ENCODE measurements around the gene FAM83B. TPM values are rescaled to one million over a fixed set of nuclear protein-coding genes. Genes with fewer than 3 reads are reported as not detected.
"Not testable (repeated sequence)": the region's sequence is repeated elsewhere in the genome, so short reads cannot be mapped to it uniquely, and the experiment has no call there.

FAM83B gene
- under 1 TPM in 2 of 3 donors, not detected in 1; 0.05 to 0.11 TPM for total RNA-seq

DNA sequence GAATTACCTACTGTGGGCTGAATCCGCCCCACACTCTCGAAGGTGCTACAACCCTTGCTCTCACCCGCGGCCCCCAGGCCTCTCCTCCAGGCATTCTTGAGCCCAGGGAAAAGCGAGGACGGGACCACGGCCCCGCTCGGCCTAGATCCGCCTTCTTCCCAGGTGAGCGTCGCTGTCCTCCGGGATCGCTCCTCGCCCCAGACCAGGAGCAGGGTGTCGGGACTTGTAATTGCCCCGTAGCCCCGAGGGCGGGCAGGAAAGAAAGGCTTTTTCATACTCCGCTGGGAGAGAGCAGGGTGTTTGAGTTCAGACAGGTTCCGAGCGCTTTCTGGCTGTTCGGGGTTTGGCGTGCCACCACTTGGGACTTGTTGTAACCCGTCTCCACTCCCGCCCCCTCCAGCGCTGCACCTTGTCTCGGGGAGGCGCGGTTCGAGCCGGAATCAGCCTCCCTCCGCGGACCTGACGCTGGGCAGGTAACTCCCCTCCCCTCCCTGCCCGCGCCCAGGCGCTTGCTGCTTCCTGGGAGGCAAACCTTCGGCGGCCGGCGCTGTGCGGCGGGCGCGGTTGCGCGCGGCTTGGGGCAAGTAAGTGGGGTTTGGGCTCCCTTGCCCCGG lies at the start of gene FAM83B:
TSS of gene FAM83B (plus strand) at position 529 of the 614 bp plus-strand sequence. CDS start 23,476 bp downstream, outside the sequence.
- Mint-ChIP-seq H3K36me3 (ENCODE audit: insufficient read depth) (no peaks in the 10 kb centered on the region), H3K4me3 (no peak within 1 kb of the TSS), H3K9me3 (peaks cover 23% of the 10 kb centered on the region), H3K27me3 (ENCODE audit: low read depth) (peaks cover 18% of the 10 kb centered on the region), H3K4me1 (ENCODE audit: low read depth) (no peaks in the 10 kb centered on the region)
- no peak for ATAC-seq
- DNase-seq: no peak

DNA sequence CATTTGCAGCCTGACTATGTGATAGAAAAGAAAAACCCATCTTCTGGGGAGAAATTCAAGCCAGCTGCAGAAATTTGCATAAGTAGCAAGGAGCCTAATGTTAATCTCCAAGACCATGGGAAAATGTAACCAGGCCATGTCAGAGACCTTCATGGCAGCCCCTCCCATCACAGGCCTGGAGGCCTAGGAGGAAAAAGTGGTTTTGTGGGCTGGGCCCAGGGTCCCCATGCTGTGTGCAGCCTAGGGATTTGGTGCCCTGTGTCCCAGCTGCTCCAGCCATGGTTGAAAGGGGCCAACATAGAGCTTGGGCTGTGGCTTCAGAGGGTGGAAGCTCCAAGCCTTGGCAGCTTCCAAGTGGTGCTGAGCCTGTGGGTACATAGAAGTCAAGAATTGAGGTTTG lies 49.7 kb upstream of the FAM83B start:
- not testable (repeated sequence) for ATAC-seq; H3K9me3 Mint-ChIP-seq; H3K4me3 Mint-ChIP-seq; H3K27me3 Mint-ChIP-seq (ENCODE audit: low read depth); H3K36me3 Mint-ChIP-seq (ENCODE audit: insufficient read depth); H3K4me1 Mint-ChIP-seq (ENCODE audit: low read depth); DNase-seq

DNA sequence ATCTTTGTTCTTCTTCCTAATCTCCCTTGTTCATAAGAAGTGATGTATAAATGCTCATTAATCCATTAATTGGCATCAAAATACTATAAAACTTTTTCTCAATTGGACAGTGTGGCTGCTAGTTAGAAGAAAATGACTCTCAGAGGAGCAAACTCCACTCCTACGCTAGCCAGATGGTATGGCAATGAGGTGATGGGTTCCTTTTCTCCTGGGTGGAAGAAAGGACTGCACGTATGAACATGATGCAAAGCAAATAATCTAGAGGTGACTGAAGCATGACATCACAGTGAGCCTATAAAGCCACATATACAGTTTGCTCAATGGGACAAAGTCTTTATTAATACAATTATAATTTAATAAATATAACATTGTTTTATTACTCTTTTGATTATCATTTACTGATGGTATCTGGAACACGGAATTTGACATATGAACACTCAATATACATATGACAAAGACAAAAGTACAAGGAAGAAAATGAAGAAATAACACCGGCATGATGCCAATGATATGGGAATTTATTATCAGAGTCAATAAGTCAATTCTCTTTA lies 46.4 kb upstream of the FAM83B start:
- no peak overlapping the region for H3K4me3 Mint-ChIP-seq
- H3K27me3 Mint-ChIP-seq (ENCODE audit: low read depth): no peaks in the 10 kb centered on the region
- DNase-seq (no peak), ATAC-seq (no peak)
- H3K36me3 Mint-ChIP-seq (ENCODE audit: insufficient read depth): no peaks in the 10 kb centered on the region
- H3K9me3 Mint-ChIP-seq: peaks cover 8% of the 10 kb centered on the region
- no peaks in the 10 kb centered on the region for H3K4me1 Mint-ChIP-seq (ENCODE audit: low read depth)

- ATAC-seq (no peak), DNase-seq (no peak)
- Mint-ChIP-seq H3K27me3 (ENCODE audit: low read depth) (no peaks in the 10 kb centered on the region), H3K36me3 (ENCODE audit: insufficient read depth) (no peaks in the 10 kb centered on the region), H3K9me3 (peaks cover 4% of the 10 kb centered on the region), H3K4me3 (no peak overlapping the region), H3K4me1 (ENCODE audit: low read depth) (no peaks in the 10 kb centered on the region)
Measured at GRCh38 chr6:54801244-54801643, 45.3 kb upstream of the FAM83B start.

GRCh38 chr6:54801669-54802068 lies 44.9 kb upstream of the FAM83B start:
- no peaks in the 10 kb centered on the region for H3K36me3 Mint-ChIP-seq (ENCODE audit: insufficient read depth)
- H3K4me1 Mint-ChIP-seq (ENCODE audit: low read depth): no peaks in the 10 kb centered on the region
- ATAC-seq (no peak), DNase-seq (no peak)
- no peak overlapping the region for H3K4me3 Mint-ChIP-seq
- H3K27me3 Mint-ChIP-seq (ENCODE audit: low read depth): no peaks in the 10 kb centered on the region
- peaks cover 4% of the 10 kb centered on the region for H3K9me3 Mint-ChIP-seq

DNA sequence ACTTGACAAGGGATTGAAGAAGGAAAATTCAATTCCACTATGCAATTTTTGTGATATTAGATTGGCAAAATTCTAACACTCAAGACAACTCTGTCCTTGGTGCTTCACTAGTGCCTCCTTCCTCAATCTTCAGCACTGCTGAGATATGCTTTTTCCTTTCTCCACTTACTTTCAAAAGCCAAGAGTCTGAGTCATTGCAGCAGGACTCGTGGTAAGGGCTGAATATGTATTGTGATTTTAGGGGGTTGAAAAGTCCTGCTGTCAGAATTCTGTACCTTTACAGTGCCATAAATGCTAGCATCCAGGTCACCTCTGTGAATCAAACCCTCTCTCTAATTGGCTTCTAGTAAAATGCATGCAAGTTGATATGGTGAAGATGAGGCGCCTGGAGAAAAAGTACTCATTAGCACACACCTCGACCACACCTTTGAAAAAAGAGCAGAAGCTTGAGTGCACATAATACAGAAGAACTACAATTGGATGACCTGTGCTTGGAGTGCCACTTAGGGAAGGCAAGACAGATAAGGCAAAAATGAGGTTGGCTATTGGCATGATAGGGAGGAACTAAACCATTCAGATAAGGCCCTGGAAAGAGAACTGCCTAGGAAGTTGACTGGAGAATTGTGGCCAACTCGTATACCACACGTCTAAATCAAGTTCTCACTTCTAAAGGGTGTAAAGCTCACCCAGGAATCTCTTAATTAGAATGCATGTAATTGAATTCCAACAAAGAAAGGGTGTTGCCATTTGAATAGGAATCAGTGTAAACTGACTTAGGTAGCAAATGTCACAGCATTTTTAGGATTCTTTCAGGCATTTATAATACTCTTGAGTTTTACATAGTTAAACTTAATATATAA lies 43.6 kb upstream of the FAM83B start:
- Mint-ChIP-seq H3K27me3 (ENCODE audit: low read depth) (no peaks in the 10 kb centered on the region), H3K9me3 (peaks cover 4% of the 10 kb centered on the region), H3K36me3 (ENCODE audit: insufficient read depth) (no peaks in the 10 kb centered on the region), H3K4me1 (ENCODE audit: low read depth) (no peaks in the 10 kb centered on the region), H3K4me3 (no peak overlapping the region)
- DNase-seq: no peak
- ATAC-seq: no peak

DNA sequence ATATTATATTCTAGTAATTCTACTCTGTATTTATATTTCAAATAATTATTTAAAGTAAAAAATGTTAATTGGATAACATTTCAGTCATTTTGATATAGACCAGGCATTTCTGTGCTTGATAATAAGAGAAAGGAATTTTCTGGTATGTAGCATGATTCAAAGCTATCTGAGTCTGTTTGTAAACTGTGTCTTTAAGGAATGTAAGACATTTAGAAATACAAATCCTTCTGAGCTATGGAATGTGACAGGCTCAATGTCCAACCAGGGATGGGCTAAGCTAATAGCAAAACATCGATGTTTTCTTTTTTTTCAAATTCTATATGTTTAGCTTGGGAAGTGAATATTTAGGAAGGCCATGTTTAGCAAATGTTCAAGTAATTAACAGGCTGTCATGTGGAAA lies 41.5 kb upstream of the FAM83B start:
- DNase-seq: no peak
- no peak for ATAC-seq
- no peaks in the 10 kb centered on the region for H3K27me3 Mint-ChIP-seq (ENCODE audit: low read depth)
- no peaks in the 10 kb centered on the region for H3K4me1 Mint-ChIP-seq (ENCODE audit: low read depth)
- peaks cover 3% of the 10 kb centered on the region for H3K9me3 Mint-ChIP-seq
- H3K36me3 Mint-ChIP-seq (ENCODE audit: insufficient read depth): no peaks in the 10 kb centered on the region
- no peak overlapping the region for H3K4me3 Mint-ChIP-seq

DNA sequence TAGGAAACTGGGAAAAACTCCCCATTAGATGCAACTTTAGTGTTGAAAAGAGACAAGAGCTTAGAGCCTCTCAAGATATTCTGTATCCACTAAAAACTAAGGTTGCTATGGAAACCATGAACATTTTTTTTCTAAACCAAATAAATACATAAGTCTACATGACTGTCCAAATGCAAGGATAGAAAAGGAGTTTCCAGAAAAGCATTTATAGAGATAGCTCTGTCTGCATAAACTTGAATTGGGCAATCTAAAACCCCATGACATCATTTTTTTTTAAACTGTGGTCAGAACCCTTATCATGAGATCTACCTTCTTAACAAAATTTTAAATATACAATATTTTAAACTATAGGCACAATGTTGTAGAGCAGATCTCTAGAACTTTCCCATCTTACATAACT lies 36.4 kb upstream of the FAM83B start:
- DNase-seq: no peak
- H3K9me3 Mint-ChIP-seq: peaks cover 3% of the 10 kb centered on the region
- H3K27me3 Mint-ChIP-seq (ENCODE audit: low read depth): no peaks in the 10 kb centered on the region
- H3K4me1 Mint-ChIP-seq (ENCODE audit: low read depth): no peaks in the 10 kb centered on the region
- no peak overlapping the region for H3K4me3 Mint-ChIP-seq
- ATAC-seq: no peak
- no peaks in the 10 kb centered on the region for H3K36me3 Mint-ChIP-seq (ENCODE audit: insufficient read depth)

GRCh38 chr6:54813892-54814291 lies 32.7 kb upstream of the FAM83B start:
- Mint-ChIP-seq H3K36me3 (ENCODE audit: insufficient read depth) (no peaks in the 10 kb centered on the region), H3K9me3 (peaks cover 3% of the 10 kb centered on the region), H3K4me1 (ENCODE audit: low read depth) (no peaks in the 10 kb centered on the region), H3K27me3 (ENCODE audit: low read depth) (no peaks in the 10 kb centered on the region), H3K4me3 (no peak overlapping the region)
- DNase-seq (no peak), ATAC-seq (no peak)

GRCh38 chr6:54817236-54817635 lies 29.3 kb upstream of the FAM83B start:
- Mint-ChIP-seq H3K27me3 (ENCODE audit: low read depth) (no peaks in the 10 kb centered on the region), H3K4me3 (no peak overlapping the region), H3K9me3 (peaks cover 10% of the 10 kb centered on the region), H3K36me3 (ENCODE audit: insufficient read depth) (no peaks in the 10 kb centered on the region), H3K4me1 (ENCODE audit: low read depth) (no peaks in the 10 kb centered on the region)
- ATAC-seq: no peak
- no peak for DNase-seq

GRCh38 chr6:54817834-54818233 lies 28.7 kb upstream of the FAM83B start:
- H3K27me3 Mint-ChIP-seq (ENCODE audit: low read depth): no peaks in the 10 kb centered on the region
- peaks cover 15% of the 10 kb centered on the region for H3K9me3 Mint-ChIP-seq
- DNase-seq: no peak
- no peak for ATAC-seq
- H3K4me1 Mint-ChIP-seq (ENCODE audit: low read depth): no peaks in the 10 kb centered on the region
- H3K4me3 Mint-ChIP-seq: no peak overlapping the region
- H3K36me3 Mint-ChIP-seq (ENCODE audit: insufficient read depth): no peaks in the 10 kb centered on the region

- peaks cover 43% of the 10 kb centered on the region for H3K9me3 Mint-ChIP-seq
- DNase-seq; H3K4me3 Mint-ChIP-seq; H3K36me3 Mint-ChIP-seq (ENCODE audit: insufficient read depth); H3K27me3 Mint-ChIP-seq (ENCODE audit: low read depth); H3K4me1 Mint-ChIP-seq (ENCODE audit: low read depth); ATAC-seq: not testable (repeated sequence)
Measured at GRCh38 chr6:54824225-54824624, 22.3 kb upstream of the FAM83B start.

DNA sequence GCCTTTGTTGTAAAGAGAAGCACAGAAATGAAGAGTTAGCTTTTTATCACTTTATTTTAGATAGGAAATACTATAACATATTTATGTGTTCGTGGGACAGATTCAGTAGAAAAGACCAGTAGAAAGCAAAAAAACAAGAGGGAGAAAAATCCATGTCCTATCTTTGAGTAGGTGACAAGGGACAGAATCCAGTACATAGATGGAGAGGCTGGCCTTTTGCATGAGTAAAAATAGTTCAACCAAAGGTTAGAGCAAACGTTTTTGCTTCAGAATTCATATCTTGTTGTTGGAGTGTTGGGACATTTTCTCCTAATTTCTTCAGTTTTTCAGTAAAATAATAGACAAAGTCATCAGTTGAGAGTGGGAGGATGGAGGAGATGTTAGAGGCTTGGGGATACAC lies 19.6 kb upstream of the FAM83B start:
- Mint-ChIP-seq H3K4me1 (ENCODE audit: low read depth) (no peaks in the 10 kb centered on the region), H3K27me3 (ENCODE audit: low read depth) (no peaks in the 10 kb centered on the region), H3K4me3 (no peak overlapping the region), H3K36me3 (ENCODE audit: insufficient read depth) (no peaks in the 10 kb centered on the region), H3K9me3 (peaks cover 33% of the 10 kb centered on the region)
- DNase-seq: no peak
- ATAC-seq: no peak

GRCh38 chr6:54830216-54830615 lies 16.4 kb upstream of the FAM83B start:
- no peak for ATAC-seq
- no peak for DNase-seq
- Mint-ChIP-seq H3K36me3 (ENCODE audit: insufficient read depth) (no peaks in the 10 kb centered on the region), H3K27me3 (ENCODE audit: low read depth) (no peaks in the 10 kb centered on the region), H3K4me1 (ENCODE audit: low read depth) (no peaks in the 10 kb centered on the region), H3K4me3 (no peak overlapping the region), H3K9me3 (peaks cover 33% of the 10 kb centered on the region)

DNA sequence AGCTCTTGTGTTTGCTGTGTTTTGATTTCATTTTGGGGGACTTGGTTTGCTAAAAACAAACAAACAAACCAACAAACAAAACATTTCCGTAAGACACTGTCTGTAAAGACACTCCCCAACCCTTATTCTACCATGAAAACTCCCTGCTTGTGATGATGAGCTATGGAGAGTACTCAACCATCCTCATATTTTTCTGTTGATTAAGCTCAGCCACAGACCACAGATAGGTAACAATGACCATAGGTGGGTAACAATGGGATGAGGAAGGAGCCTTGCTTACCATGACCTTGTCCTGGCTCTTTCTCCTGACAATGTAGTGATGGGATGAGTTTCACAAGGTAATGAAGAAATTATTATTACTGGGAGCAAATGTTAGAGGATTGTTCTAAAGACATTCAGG lies 11.4 kb upstream of the FAM83B start:
- no peak for ATAC-seq
- no peak overlapping the region for H3K4me3 Mint-ChIP-seq
- peaks cover 17% of the 10 kb centered on the region for H3K9me3 Mint-ChIP-seq
- no peaks in the 10 kb centered on the region for H3K4me1 Mint-ChIP-seq (ENCODE audit: low read depth)
- no peaks in the 10 kb centered on the region for H3K27me3 Mint-ChIP-seq (ENCODE audit: low read depth)
- no peak for DNase-seq
- H3K36me3 Mint-ChIP-seq (ENCODE audit: insufficient read depth): no peaks in the 10 kb centered on the region
